Activated CD8-positive, alpha-beta T cell treated with anti-CD3 and anti-CD28 coated beads for 36 hours (primary cell): ENCODE results near the gene SV2A. TPM values are rescaled to one million over a fixed set of nuclear protein-coding genes. Genes with fewer than 3 reads are reported as not detected.

Experiments
- ATAC-seq: fragments of 200-7000 bp; cut with Tn5 transposase; one replicate; pipeline ENCODE4 v1.10.0; 2021; ENCODE audit warnings: mild to moderate bottlenecking, moderate library complexity
- CTCF ChIA-PET: fragments of 350-600 bp; sonication (Branson Sonifier 250); formaldehyde crosslinking; loops from one replicate; lab custom pipeline; 2021; ENCODE audit warnings: antibody characterized with exemption; lab: Charles Lee
- POLR2A ChIA-PET: fragments of 350-600 bp; sonication (Branson Sonifier 250); formaldehyde crosslinking; loops from one replicate; lab custom pipeline; 2021; ENCODE audit warnings: antibody characterized with exemption; lab: Charles Lee
- DNase-seq: peaks from one replicate; pipeline ENCODE4 v3.0.0-alpha.2; 2020
- H3K27ac Mint-ChIP-seq: one replicate; pipeline ENCODE4 v1.8.0; 2021; ENCODE audit warnings: mild to moderate bottlenecking, mixed read lengths
- H3K27me3 Mint-ChIP-seq: one replicate; pipeline ENCODE4 v1.8.0; 2021; ENCODE audit warnings: mixed read lengths
- H3K36me3 Mint-ChIP-seq: one replicate; pipeline ENCODE4 v1.8.0; 2021; ENCODE audit warnings: low read depth, mixed read lengths
- H3K4me1 Mint-ChIP-seq: one replicate; pipeline ENCODE4 v1.8.0; 2021; ENCODE audit warnings: low read depth, mixed read lengths
- H3K4me3 Mint-ChIP-seq: one replicate; pipeline ENCODE4 v1.8.0; 2021; ENCODE audit warnings: mild to moderate bottlenecking, moderate library complexity, mixed read lengths
- H3K9me3 Mint-ChIP-seq: one replicate; pipeline ENCODE4 v1.8.0; 2021; ENCODE audit warnings: mixed read lengths
- intact Hi-C: fragments of 100-400 bp; cut with micrococcal nuclease; formaldehyde crosslinking; loops from one replicate; pipeline ENCODE4 v1.10.0; 2022
- total RNA-seq, 2 experiments: library from RNA; stranded (reverse); gene quantifications; one replicate each; pipeline ENCODE4 v1.2.3, GENCODE V29; 2021
- TF ChIP-seq, protein P1 (sequence below): fragments of 200-600 bp; IDR thresholded peaks from one replicate; pipeline ENCODE4 v1.8.0; 2022; ENCODE audit warnings: antibody characterized with exemption, mild to moderate bottlenecking

SV2A gene
- total RNA-seq, 2 experiments from 2014 or later, result 8.2 to 9.1 TPM

DNA sequence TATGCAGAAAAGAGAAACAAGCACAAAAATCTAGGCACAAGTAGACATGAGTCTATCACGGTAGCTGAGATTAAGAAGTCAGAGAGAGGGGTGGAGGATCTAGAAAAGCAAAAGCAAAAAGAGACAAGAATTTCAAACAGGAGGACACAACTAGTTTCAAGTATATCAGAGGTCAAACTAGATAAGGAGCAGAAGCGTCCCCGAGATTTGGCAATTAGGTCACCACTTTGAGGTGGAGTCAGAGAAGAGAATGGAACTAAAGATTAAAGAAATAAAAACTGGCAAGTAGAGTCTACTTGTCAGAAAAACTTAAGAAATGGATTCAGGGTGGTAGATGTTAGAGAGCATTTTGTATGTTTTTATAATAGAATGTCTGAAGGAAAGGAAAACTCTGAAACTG, 7.7 kb upstream of the SV2A start:
- H3K27me3 Mint-ChIP-seq, result no peaks in the 10 kb centered on the region
- no peaks in the 10 kb centered on the region for H3K9me3 Mint-ChIP-seq
- ChIA-PET CTCF (interaction anchor here (1.5 kb wide), 1 partner anchor 37 kb away, joined by 3 read pairs; no protein-coding TSS in a partner anchor), POLR2A (interaction anchor here (1.2 to 4.2 kb wide), 3 partner anchors 9 to 39 kb away, joined by 3 to 19 read pairs (median 14); a partner anchor contains a TSS)
- H3K36me3 Mint-ChIP-seq, result peaks cover 51% of the 10 kb centered on the region
- no peak for ATAC-seq
- no peak for DNase-seq
- TF ChIP-seq, protein P1, sequence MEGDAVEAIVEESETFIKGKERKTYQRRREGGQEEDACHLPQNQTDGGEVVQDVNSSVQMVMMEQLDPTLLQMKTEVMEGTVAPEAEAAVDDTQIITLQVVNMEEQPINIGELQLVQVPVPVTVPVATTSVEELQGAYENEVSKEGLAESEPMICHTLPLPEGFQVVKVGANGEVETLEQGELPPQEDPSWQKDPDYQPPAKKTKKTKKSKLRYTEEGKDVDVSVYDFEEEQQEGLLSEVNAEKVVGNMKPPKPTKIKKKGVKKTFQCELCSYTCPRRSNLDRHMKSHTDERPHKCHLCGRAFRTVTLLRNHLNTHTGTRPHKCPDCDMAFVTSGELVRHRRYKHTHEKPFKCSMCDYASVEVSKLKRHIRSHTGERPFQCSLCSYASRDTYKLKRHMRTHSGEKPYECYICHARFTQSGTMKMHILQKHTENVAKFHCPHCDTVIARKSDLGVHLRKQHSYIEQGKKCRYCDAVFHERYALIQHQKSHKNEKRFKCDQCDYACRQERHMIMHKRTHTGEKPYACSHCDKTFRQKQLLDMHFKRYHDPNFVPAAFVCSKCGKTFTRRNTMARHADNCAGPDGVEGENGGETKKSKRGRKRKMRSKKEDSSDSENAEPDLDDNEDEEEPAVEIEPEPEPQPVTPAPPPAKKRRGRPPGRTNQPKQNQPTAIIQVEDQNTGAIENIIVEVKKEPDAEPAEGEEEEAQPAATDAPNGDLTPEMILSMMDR, result no peak
- peaks cover 27% of the 10 kb centered on the region for H3K4me1 Mint-ChIP-seq
- intact Hi-C loops, result no loop called here
- no peak overlapping the region for H3K27ac Mint-ChIP-seq
- peak overlapping the region; percentile 99 for H3K4me3 Mint-ChIP-seq

DNA sequence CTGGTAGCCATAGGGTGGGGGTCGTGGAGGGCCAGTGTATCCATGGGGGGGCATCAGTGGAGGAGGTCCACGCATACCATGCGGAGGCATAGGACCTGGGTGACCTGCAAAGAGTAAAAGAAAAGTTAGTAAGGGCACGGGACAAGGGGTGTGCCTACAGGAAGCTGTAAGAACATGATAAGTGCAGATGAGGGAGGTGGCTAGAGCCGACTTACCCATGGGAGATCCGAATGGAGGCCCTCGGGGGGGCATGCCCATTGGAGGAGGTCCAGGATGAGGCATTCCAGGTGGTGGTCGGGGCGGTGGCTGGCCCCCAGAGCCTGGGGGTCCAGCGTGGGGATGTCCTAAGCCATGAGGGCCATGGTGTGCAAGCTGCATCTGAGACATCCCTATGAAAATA, 6.0 kb upstream of the SV2A start:
- Mint-ChIP-seq H3K27me3 (no peaks in the 10 kb centered on the region), H3K4me3 (no peak overlapping the region), H3K36me3 (peaks cover 51% of the 10 kb centered on the region), H3K9me3 (no peaks in the 10 kb centered on the region), H3K4me1 (peaks cover 26% of the 10 kb centered on the region), H3K27ac (no peak overlapping the region)
- POLR2A ChIA-PET, result interaction anchor here (1.4 to 4.2 kb wide), 3 partner anchors 24 to 37 kb away, joined by 4 to 19 read pairs (median 6); partner anchors contain the start of gene BOLA1
- TF ChIP-seq, protein P1, result no peak
- no peak for ATAC-seq
- intact Hi-C loops, result no loop called here
- CTCF ChIA-PET, result interaction anchor here (1.2 kb wide), 1 partner anchor 35 kb away, joined by 3 read pairs; no protein-coding TSS in a partner anchor
- DNase-seq, result no peak

DNA sequence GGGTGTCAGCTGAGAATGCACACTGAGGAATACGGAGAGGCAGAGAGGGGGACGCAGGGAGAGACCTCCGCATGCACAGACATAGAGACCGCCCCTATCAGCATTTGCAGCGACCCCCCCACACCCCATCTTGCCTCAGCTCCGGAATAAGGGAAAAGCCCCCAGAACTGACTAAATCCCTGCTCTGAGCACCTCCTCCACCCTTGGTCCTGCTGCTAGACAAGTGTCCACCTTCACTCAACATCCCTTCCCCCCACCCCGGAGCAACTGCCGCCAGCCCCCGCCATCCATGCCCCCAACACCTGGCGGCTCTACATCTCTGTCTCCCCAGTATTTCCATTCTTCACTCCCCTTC, 769 bp downstream of the SV2A start:
- intact Hi-C loops, result no loop called here
- H3K27ac Mint-ChIP-seq, result peak overlapping the region; percentile 38

DNA sequence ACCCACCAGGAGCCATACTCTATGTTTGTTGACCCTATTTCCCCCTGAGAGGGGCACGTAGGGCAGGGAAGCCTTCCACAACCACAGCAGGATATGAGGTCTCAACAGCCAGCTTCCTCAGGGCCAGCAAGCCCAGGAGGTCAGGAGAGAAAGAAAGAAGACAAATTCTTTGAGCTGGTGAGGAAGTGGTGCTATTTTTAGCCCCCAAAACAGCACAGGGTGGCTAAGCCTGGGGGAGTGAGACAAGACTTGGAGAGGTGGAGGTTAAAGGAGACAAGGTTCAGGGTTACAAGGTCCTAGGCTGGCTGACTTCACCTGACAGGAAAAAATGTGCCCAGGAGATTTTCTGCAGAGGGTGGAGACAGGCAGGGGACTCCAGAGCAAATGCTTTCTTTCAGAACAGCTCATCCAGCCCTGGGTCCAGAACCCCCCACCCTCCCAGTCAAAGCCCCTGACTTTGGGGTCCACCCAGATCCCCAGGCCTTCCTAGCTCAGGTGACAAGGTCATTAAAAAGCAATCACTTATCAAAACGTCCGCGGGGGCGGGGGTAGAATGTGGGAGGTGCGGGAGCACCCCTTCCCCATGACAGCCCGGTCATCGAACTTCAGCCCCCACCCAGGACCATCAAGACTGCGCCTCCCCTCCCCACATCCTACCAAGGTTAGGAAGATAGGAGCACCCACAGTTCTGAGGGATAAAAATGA, 1.3 kb downstream of the SV2A start:
- Mint-ChIP-seq H3K36me3 (no peaks in the 10 kb centered on the region), H3K27me3 (no peaks in the 10 kb centered on the region), H3K4me1 (peaks cover 33% of the 10 kb centered on the region), H3K9me3 (no peaks in the 10 kb centered on the region), H3K27ac (peak overlapping the region; percentile 38), H3K4me3 (peak overlapping the region; percentile 81)
- TF ChIP-seq, protein P1, result no peak
- CTCF ChIA-PET, result interaction anchor here (0.7 to 1.6 kb wide), 3 partner anchors 46 to 157 kb away, joined by 3 read pairs; no protein-coding TSS in a partner anchor
- intact Hi-C loops, result no loop called here
- DNase-seq (peak; percentile 16), ATAC-seq (no peak)
- POLR2A ChIA-PET, result interaction anchor here (0.6 to 7.6 kb wide), 7 partner anchors 9 to 318 kb away, joined by 3 to 61 read pairs (median 3); a partner anchor contains a TSS

More for the DNA sequence above, 769 bp downstream of the SV2A start:
- Mint-ChIP-seq H3K36me3 (peaks cover 4% of the 10 kb centered on the region), H3K4me3 (peak overlapping the region; percentile 81), H3K27me3 (no peaks in the 10 kb centered on the region), H3K4me1 (peaks cover 33% of the 10 kb centered on the region), H3K9me3 (no peaks in the 10 kb centered on the region)
- CTCF ChIA-PET, result interaction anchor here (1.0 to 1.6 kb wide), 2 partner anchors 46 to 156 kb away, joined by 3 read pairs; no protein-coding TSS in a partner anchor
- POLR2A ChIA-PET, result interaction anchor here (0.6 to 7.6 kb wide), 6 partner anchors 8 to 317 kb away, joined by 3 to 61 read pairs (median 3); a partner anchor contains a TSS
- DNase-seq, result no peak
- TF ChIP-seq, protein P1, result no peak
- no peak for ATAC-seq
